ENCODE data around the gene ULK2.

DNA sequence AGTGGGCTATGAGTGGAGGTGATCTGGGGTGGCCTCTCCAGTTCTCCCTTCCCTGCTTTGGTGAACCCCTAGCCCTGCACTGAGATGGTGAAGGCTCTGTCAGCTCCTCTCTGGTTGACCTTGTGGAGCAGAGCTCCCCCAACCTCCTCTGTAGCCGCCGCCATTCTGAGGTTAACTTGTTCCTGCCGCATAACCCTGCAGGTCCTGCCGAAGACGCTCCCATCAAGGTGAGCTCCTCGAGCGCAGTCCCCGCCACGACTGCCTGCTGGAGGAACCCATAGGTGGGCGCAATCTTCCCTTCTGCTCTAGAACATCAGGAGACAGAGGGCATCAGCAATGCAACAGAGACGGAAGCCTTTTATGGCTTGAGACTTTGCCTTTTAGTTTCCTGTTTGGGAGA lies 136.1 kb downstream of the ULK2 start:
- TF ChIP-seq POLR2A (IDR thresholded peaks at IDR 0.05), result no peak
- TF ChIP-seq, protein P1, sequence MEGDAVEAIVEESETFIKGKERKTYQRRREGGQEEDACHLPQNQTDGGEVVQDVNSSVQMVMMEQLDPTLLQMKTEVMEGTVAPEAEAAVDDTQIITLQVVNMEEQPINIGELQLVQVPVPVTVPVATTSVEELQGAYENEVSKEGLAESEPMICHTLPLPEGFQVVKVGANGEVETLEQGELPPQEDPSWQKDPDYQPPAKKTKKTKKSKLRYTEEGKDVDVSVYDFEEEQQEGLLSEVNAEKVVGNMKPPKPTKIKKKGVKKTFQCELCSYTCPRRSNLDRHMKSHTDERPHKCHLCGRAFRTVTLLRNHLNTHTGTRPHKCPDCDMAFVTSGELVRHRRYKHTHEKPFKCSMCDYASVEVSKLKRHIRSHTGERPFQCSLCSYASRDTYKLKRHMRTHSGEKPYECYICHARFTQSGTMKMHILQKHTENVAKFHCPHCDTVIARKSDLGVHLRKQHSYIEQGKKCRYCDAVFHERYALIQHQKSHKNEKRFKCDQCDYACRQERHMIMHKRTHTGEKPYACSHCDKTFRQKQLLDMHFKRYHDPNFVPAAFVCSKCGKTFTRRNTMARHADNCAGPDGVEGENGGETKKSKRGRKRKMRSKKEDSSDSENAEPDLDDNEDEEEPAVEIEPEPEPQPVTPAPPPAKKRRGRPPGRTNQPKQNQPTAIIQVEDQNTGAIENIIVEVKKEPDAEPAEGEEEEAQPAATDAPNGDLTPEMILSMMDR (IDR thresholded peaks at IDR 0.05), result no peak

All from uterus (tissue), 2 donors.